Measurements from ENCODE around the gene PUS7L. TPM values are rescaled to one million over a fixed set of nuclear protein-coding genes. Genes with fewer than 3 reads are reported as not detected.
"Not testable (repeated sequence)": the region's sequence is repeated elsewhere in the genome, so short reads cannot be mapped to it uniquely, and the experiment has no call there.

PUS7L gene
- total RNA-seq, 2 experiments from 2014 or later: 8.1 to 10.5 TPM

- DNase-seq: no peak
- CTCF ChIA-PET: interaction anchor here (1.5 to 3.6 kb wide), 2 partner anchors 102 to 106 kb away, joined by 5 to 23 read pairs; no protein-coding TSS in a partner anchor
- H3K4me3 Mint-ChIP-seq: no peak overlapping the region
- no peaks in the 10 kb centered on the region for H3K27me3 Mint-ChIP-seq (ENCODE audit: low read depth)
- intact Hi-C loops (cut with micrococcal nuclease): loop anchor here (1.0 kb wide), 1 partner anchor 106 kb away; no protein-coding TSS in a partner anchor
- H3K4me1 Mint-ChIP-seq (ENCODE audit: low read depth): peaks cover 2% of the 10 kb centered on the region
- no peak overlapping the region for H3K27ac Mint-ChIP-seq
- no peaks in the 10 kb centered on the region for H3K9me3 Mint-ChIP-seq
- peaks cover 16% of the 10 kb centered on the region for H3K36me3 Mint-ChIP-seq (ENCODE audit: low read depth)
These were observed 17.9 kb upstream of the PUS7L start for GRCh38 chr12:43776498-43776897.

GRCh38 chr12:43766291-43766690 lies 7.7 kb upstream of the PUS7L start:
- H3K27me3 Mint-ChIP-seq (ENCODE audit: low read depth): no peaks in the 10 kb centered on the region
- DNase-seq: no peak
- H3K36me3 Mint-ChIP-seq (ENCODE audit: low read depth): peaks cover 22% of the 10 kb centered on the region
- intact Hi-C loops (cut with micrococcal nuclease): no loop called here
- CTCF ChIA-PET: no interaction called here
- no peak overlapping the region for H3K27ac Mint-ChIP-seq
- H3K4me1 Mint-ChIP-seq (ENCODE audit: low read depth): peaks cover 31% of the 10 kb centered on the region
- H3K4me3 Mint-ChIP-seq: no peak overlapping the region
- no peaks in the 10 kb centered on the region for H3K9me3 Mint-ChIP-seq

- no peak for DNase-seq
- Mint-ChIP-seq H3K36me3 (ENCODE audit: low read depth) (peaks cover 19% of the 10 kb centered on the region), H3K4me1 (ENCODE audit: low read depth) (peaks cover 38% of the 10 kb centered on the region), H3K9me3 (no peaks in the 10 kb centered on the region), H3K27me3 (ENCODE audit: low read depth) (no peaks in the 10 kb centered on the region), H3K4me3 (no peak overlapping the region), H3K27ac (no peak overlapping the region)
- CTCF ChIA-PET: no interaction called here
- intact Hi-C loops (cut with micrococcal nuclease): no loop called here
These were observed 5.9 kb upstream of the PUS7L start for GRCh38 chr12:43764528-43764927.

- CTCF ChIA-PET: no interaction called here
- Mint-ChIP-seq H3K4me3 (no peak overlapping the region), H3K9me3 (no peaks in the 10 kb centered on the region)
These were observed 5.2 kb upstream of the PUS7L start for GRCh38 chr12:43763769-43764168.

GRCh38 chr12:43762596-43762995 lies 4.0 kb upstream of the PUS7L start:
- Mint-ChIP-seq H3K27me3 (ENCODE audit: low read depth) (no peaks in the 10 kb centered on the region), H3K27ac (peak overlapping the region; percentile 20), H3K4me3 (no peak overlapping the region), H3K4me1 (ENCODE audit: low read depth) (peaks cover 36% of the 10 kb centered on the region), H3K9me3 (no peaks in the 10 kb centered on the region), H3K36me3 (ENCODE audit: low read depth) (peaks cover 21% of the 10 kb centered on the region)
- intact Hi-C loops (cut with micrococcal nuclease): no loop called here
- CTCF ChIA-PET: interaction anchor here (1.0 kb wide), 1 partner anchor 120 kb away, joined by 3 read pairs; no protein-coding TSS in a partner anchor
- DNase-seq: no peak

More at GRCh38 chr12:43763769-43764168, 5.2 kb upstream of the PUS7L start:
- intact Hi-C loops (cut with micrococcal nuclease): no loop called here
- H3K36me3 Mint-ChIP-seq (ENCODE audit: low read depth): peaks cover 21% of the 10 kb centered on the region
- peaks cover 37% of the 10 kb centered on the region for H3K4me1 Mint-ChIP-seq (ENCODE audit: low read depth)
- H3K27ac Mint-ChIP-seq: no peak overlapping the region
- DNase-seq: no peak
- H3K27me3 Mint-ChIP-seq (ENCODE audit: low read depth): no peaks in the 10 kb centered on the region

- Mint-ChIP-seq H3K4me3 (peak overlapping the region; percentile 15), H3K9me3 (no peaks in the 10 kb centered on the region), H3K4me1 (ENCODE audit: low read depth) (peaks cover 43% of the 10 kb centered on the region), H3K27ac (peak overlapping the region; percentile 31), H3K36me3 (ENCODE audit: low read depth) (peaks cover 23% of the 10 kb centered on the region), H3K27me3 (ENCODE audit: low read depth) (no peaks in the 10 kb centered on the region)
- intact Hi-C loops (cut with micrococcal nuclease): no loop called here
- DNase-seq: no peak
- CTCF ChIA-PET: interaction anchor here (0.9 kb wide), 1 partner anchor 16 kb away, joined by 3 read pairs; no protein-coding TSS in a partner anchor
These were observed 2.9 kb upstream of the PUS7L start for GRCh38 chr12:43761500-43761899.

GRCh38 chr12:43760396-43760795 lies 1.8 kb upstream of the PUS7L start:
- intact Hi-C loops (cut with micrococcal nuclease): no loop called here
- CTCF ChIA-PET: interaction anchor here (1.2 to 2.6 kb wide), 3 partner anchors 17 to 122 kb away, joined by 3 to 13 read pairs (median 5); no protein-coding TSS in a partner anchor
- H3K9me3 Mint-ChIP-seq: no peaks in the 10 kb centered on the region
- no peak for DNase-seq
- peaks cover 26% of the 10 kb centered on the region for H3K36me3 Mint-ChIP-seq (ENCODE audit: low read depth)
- peak overlapping the region; percentile 97 for H3K4me3 Mint-ChIP-seq
- H3K4me1 Mint-ChIP-seq (ENCODE audit: low read depth): peaks cover 53% of the 10 kb centered on the region
- H3K27ac Mint-ChIP-seq: peak overlapping the region; percentile 74
- H3K27me3 Mint-ChIP-seq (ENCODE audit: low read depth): no peaks in the 10 kb centered on the region

- Mint-ChIP-seq H3K27me3 (ENCODE audit: low read depth) (no peaks in the 10 kb centered on the region), H3K36me3 (ENCODE audit: low read depth) (peaks cover 39% of the 10 kb centered on the region), H3K27ac (peak overlapping the region; percentile 96), H3K4me3 (peak overlapping the region; percentile 97), H3K9me3 (no peaks in the 10 kb centered on the region), H3K4me1 (ENCODE audit: low read depth) (peaks cover 59% of the 10 kb centered on the region)
- intact Hi-C loops (cut with micrococcal nuclease): loop anchor here (1.0 to 5.0 kb wide), 4 partner anchors 48 to 1519 kb away; partner anchors contain the start of genes PPHLN1, TWF1, YAF2 and ZCRB1
- peak; percentile 42 for DNase-seq
- CTCF ChIA-PET: interaction anchor here (0.7 to 2.6 kb wide), 7 partner anchors 9 to 124 kb away, joined by 3 to 13 read pairs (median 3); partner anchors contain the start of gene TWF1
These were observed 303 bp downstream of the PUS7L start for GRCh38 chr12:43758247-43758727.

- no peak for DNase-seq
- Mint-ChIP-seq H3K27ac (no peak overlapping the region), H3K27me3 (ENCODE audit: low read depth) (no peaks in the 10 kb centered on the region), H3K4me1 (ENCODE audit: low read depth) (peaks cover 40% of the 10 kb centered on the region), H3K4me3 (no peak overlapping the region), H3K9me3 (peaks cover 4% of the 10 kb centered on the region), H3K36me3 (ENCODE audit: low read depth) (peaks cover 47% of the 10 kb centered on the region)
- intact Hi-C loops (cut with micrococcal nuclease): no loop called here
- CTCF ChIA-PET: interaction anchor here (1.1 kb wide), 1 partner anchor 87 kb away, joined by 3 read pairs; no protein-coding TSS in a partner anchor
These were observed 4.6 kb downstream of the PUS7L start for GRCh38 chr12:43754015-43754414.

GRCh38 chr12:43751360-43751759 lies 7.2 kb downstream of the PUS7L start:
- CTCF ChIA-PET; H3K9me3 Mint-ChIP-seq; DNase-seq; H3K27me3 Mint-ChIP-seq (ENCODE audit: low read depth); intact Hi-C loops (cut with micrococcal nuclease); H3K4me3 Mint-ChIP-seq; H3K27ac Mint-ChIP-seq: not testable (repeated sequence)
- H3K4me1 Mint-ChIP-seq (ENCODE audit: low read depth): peaks cover 26% of the 10 kb centered on the region
- peaks cover 46% of the 10 kb centered on the region for H3K36me3 Mint-ChIP-seq (ENCODE audit: low read depth)

- intact Hi-C loops (cut with micrococcal nuclease): no loop called here
- H3K36me3 Mint-ChIP-seq (ENCODE audit: low read depth): peaks cover 46% of the 10 kb centered on the region
- no peak for DNase-seq
- no peak overlapping the region for H3K4me3 Mint-ChIP-seq
- H3K27ac Mint-ChIP-seq: no peak overlapping the region
- CTCF ChIA-PET: no interaction called here
- H3K4me1 Mint-ChIP-seq (ENCODE audit: low read depth): peaks cover 22% of the 10 kb centered on the region
- H3K27me3 Mint-ChIP-seq (ENCODE audit: low read depth): no peaks in the 10 kb centered on the region
- H3K9me3 Mint-ChIP-seq: peaks cover 4% of the 10 kb centered on the region
These were observed 7.8 kb downstream of the PUS7L start for GRCh38 chr12:43750814-43751213.

GRCh38 chr12:43749016-43749415 lies 9.6 kb downstream of the PUS7L start:
- Mint-ChIP-seq H3K4me3 (no peak overlapping the region), H3K4me1 (ENCODE audit: low read depth) (peaks cover 11% of the 10 kb centered on the region), H3K36me3 (ENCODE audit: low read depth) (peaks cover 45% of the 10 kb centered on the region), H3K27me3 (ENCODE audit: low read depth) (no peaks in the 10 kb centered on the region), H3K27ac (no peak overlapping the region), H3K9me3 (peaks cover 4% of the 10 kb centered on the region)
- DNase-seq: no peak
- CTCF ChIA-PET: interaction anchor here (1.3 kb wide), 1 partner anchor 9 kb away, joined by 3 read pairs; the partner anchor contains the start of genes IRAK4 and PUS7L
- intact Hi-C loops (cut with micrococcal nuclease): no loop called here

- CTCF ChIA-PET: interaction anchor here (0.6 kb wide), 1 partner anchor 28 kb away, joined by 4 read pairs; no protein-coding TSS in a partner anchor
- Mint-ChIP-seq H3K4me1 (ENCODE audit: low read depth) (no peaks in the 10 kb centered on the region), H3K27ac (no peak overlapping the region), H3K4me3 (no peak overlapping the region), H3K27me3 (ENCODE audit: low read depth) (no peaks in the 10 kb centered on the region), H3K9me3 (no peaks in the 10 kb centered on the region), H3K36me3 (ENCODE audit: low read depth) (peaks cover 37% of the 10 kb centered on the region)
- intact Hi-C loops (cut with micrococcal nuclease): no loop called here
- DNase-seq: no peak
These were observed 13.8 kb downstream of the PUS7L start for GRCh38 chr12:43744826-43745225.

Data from activated naive CD4-positive, alpha-beta T cell treated with anti-CD3 and anti-CD28 coated beads for 36 hours (primary cell).